ENCODE measurements around the gene IMPA2.

Gene IMPA2

GRCh38 chr18:11992096-11992790 lies 10.9 kb downstream of the IMPA2 start:
- H3K27ac ChIP-seq, result no peak overlapping the region
- TF ChIP-seq CTCF (conservative IDR thresholded peaks at IDR 0.05) (no peak), ZFX (IDR thresholded peaks at IDR 0.05) (no peak)

GRCh38 chr18:11993264-11993916 lies 12.1 kb downstream of the IMPA2 start:
- TF ChIP-seq CTCF (conservative IDR thresholded peaks at IDR 0.05), result no peak
- no peak for TF ChIP-seq ZFX (IDR thresholded peaks at IDR 0.05)
- H3K27ac ChIP-seq, result no peak overlapping the region

GRCh38 chr18:11994336-11994702 lies 13.0 kb downstream of the IMPA2 start:
- H3K27ac ChIP-seq, result no peak overlapping the region

GRCh38 chr18:11994703-11995444 lies 13.6 kb downstream of the IMPA2 start:
- TF ChIP-seq CTCF (conservative IDR thresholded peaks at IDR 0.05) (no peak), ZFX (IDR thresholded peaks at IDR 0.05) (no peak)
- no peak overlapping the region for H3K27ac ChIP-seq

More at GRCh38 chr18:11994336-11994702, 13.0 kb downstream of the IMPA2 start:
- TF ChIP-seq ZFX (IDR thresholded peaks at IDR 0.05) (no peak), CTCF (conservative IDR thresholded peaks at IDR 0.05) (no peak)

GRCh38 chr18:11995445-11996189 lies 14.3 kb downstream of the IMPA2 start:
- TF ChIP-seq ZFX (IDR thresholded peaks at IDR 0.05), result no peak
- TF ChIP-seq CTCF (conservative IDR thresholded peaks at IDR 0.05), result peak; percentile 91
- H3K27ac ChIP-seq, result no peak overlapping the region

GRCh38 chr18:11996190-11996754 lies 15.0 kb downstream of the IMPA2 start:
- TF ChIP-seq CTCF (conservative IDR thresholded peaks at IDR 0.05) (no peak), ZFX (IDR thresholded peaks at IDR 0.05) (no peak)
- no peak overlapping the region for H3K27ac ChIP-seq

All from C4-2B (cell line).